ENCODE results near the gene DFFA. TPM values are rescaled to one million over a fixed set of nuclear protein-coding genes. Genes with fewer than 3 reads are reported as not detected.

Gene DFFA
- total RNA-seq: 41.1 and 46.9 TPM in 2 replicates

GRCh38 chr1:10472220-10473144, at the start of gene DFFA:
Gene DFFA, minus strand, starts transcription at chr1:10472529. Its CDS starts 71 bp downstream, at chr1:10472458.

GRCh38 chr1:10474613-10475507, 2.5 kb upstream of the DFFA start, which contains the start of gene PEX14:
Gene PEX14, plus strand, starts transcription at chr1:10474950. Its CDS starts 17 bp downstream, at chr1:10474967.

GRCh38 chr1:10449751-10450150, 22.6 kb downstream of the DFFA start, which contains the start of gene CORT:
Gene CORT, plus strand, starts transcription at chr1:10450031. Its CDS starts 193 bp downstream, at chr1:10450224.

GRCh38 chr1:10430216-10431069, 41.9 kb downstream of the DFFA start, which contains the start of gene CENPS:
Gene CENPS, plus strand, starts transcription at chr1:10430433. Its CDS starts 85 bp downstream, at chr1:10430518.

Other genes with a start within 250 kb of the DFFA start
- gene PGD, start 73.5 kb downstream of the DFFA start, total RNA-seq: 190 and 222 TPM in 2 replicates
- 10.2 and 14.5 TPM in 2 replicates for gene CENPS, start 42.1 kb downstream of the DFFA start, total RNA-seq
- gene CORT, start 22.5 kb downstream of the DFFA start, total RNA-seq: 0.78 TPM in 1 of 2 replicates, not detected in the other
- 22.9 and 24.8 TPM in 2 replicates for gene PEX14, start 2.4 kb upstream of the DFFA start, total RNA-seq

Measured in airway epithelial cell (primary cell).